ENCODE results near the gene DACH1. TPM values are rescaled to one million over a fixed set of nuclear protein-coding genes. Genes with fewer than 3 reads are reported as not detected.

The DACH1 gene
- total RNA-seq, 1 donor from 2014 or later: 1.6 TPM

- no peaks in the 10 kb centered on the region for H3K9me3 Mint-ChIP-seq (ENCODE audit: unreplicated experiment)
- H4K20me1 ChIP-seq (ENCODE audit: insufficient read depth, low read length): no peaks in the 10 kb centered on the region
These were observed 165.3 kb downstream of the DACH1 start for GRCh38 chr13:71701741-71702140.

GRCh38 chr13:71699342-71699741 lies 167.7 kb downstream of the DACH1 start:
- Histone ChIP-seq H3K4me2 (ENCODE audit: low read length) (no peak overlapping the region), H3K36me3 (ENCODE audit: insufficient read depth, low read length) (no peaks in the 10 kb centered on the region), H3K9ac (ENCODE audit: low read length) (no peak overlapping the region), H3K79me2 (ENCODE audit: insufficient read depth, low read length) (no peaks in the 10 kb centered on the region), H4K20me1 (ENCODE audit: insufficient read depth, low read length) (no peaks in the 10 kb centered on the region), H2AFZ (ENCODE audit: low read depth, low read length) (no peak overlapping the region), H3K4me1 (ENCODE audit: insufficient read depth, low read length) (no peaks in the 10 kb centered on the region), H3K4me3 (ENCODE audit: insufficient read depth, low read depth, low read length) (no peak overlapping the region), H3K9me3 (ENCODE audit: insufficient read depth, low read depth, low read length) (no peaks in the 10 kb centered on the region), H3K27me3 (ENCODE audit: insufficient read depth, low read length) (no peaks in the 10 kb centered on the region), H3K27ac (ENCODE audit: low read depth, low read length) (no peak overlapping the region)
- Mint-ChIP-seq H3K4me3 (ENCODE audit: unreplicated experiment) (no peak overlapping the region), H3K27me3 (ENCODE audit: low read depth, unreplicated experiment) (no peaks in the 10 kb centered on the region), H3K4me1 (ENCODE audit: low read depth, unreplicated experiment) (peaks cover 4% of the 10 kb centered on the region), H3K9me3 (ENCODE audit: unreplicated experiment) (no peaks in the 10 kb centered on the region), H3K36me3 (ENCODE audit: low read depth, unreplicated experiment) (no peaks in the 10 kb centered on the region), H3K27ac (ENCODE audit: unreplicated experiment) (no peak overlapping the region)
- DNase-seq (ENCODE audit: low read depth) (no peak), FAIRE-seq (no peak)
- TF ChIP-seq CTCF (IDR thresholded peaks at IDR 0.05; ENCODE audit: insufficient read depth, low read depth, low read length) (no peak), EZH2 (IDR thresholded peaks at IDR 0.05; ENCODE audit: insufficient read depth, low read length) (no peak)

More at GRCh38 chr13:71701741-71702140, 165.3 kb downstream of the DACH1 start:
- TF ChIP-seq EZH2 (IDR thresholded peaks at IDR 0.05; ENCODE audit: insufficient read depth, low read length): no peak
- TF ChIP-seq CTCF (IDR thresholded peaks at IDR 0.05; ENCODE audit: insufficient read depth, low read depth, low read length): no peak
- no peak overlapping the region for H3K4me3 Mint-ChIP-seq (ENCODE audit: unreplicated experiment)
- H3K4me1 Mint-ChIP-seq (ENCODE audit: low read depth, unreplicated experiment): no peaks in the 10 kb centered on the region
- Histone ChIP-seq H3K27ac (ENCODE audit: low read depth, low read length) (no peak overlapping the region), H3K27me3 (ENCODE audit: insufficient read depth, low read length) (no peaks in the 10 kb centered on the region), H3K4me1 (ENCODE audit: insufficient read depth, low read length) (no peaks in the 10 kb centered on the region), H3K4me2 (ENCODE audit: low read length) (no peak overlapping the region), H3K79me2 (ENCODE audit: insufficient read depth, low read length) (no peaks in the 10 kb centered on the region), H3K9me3 (ENCODE audit: insufficient read depth, low read depth, low read length) (no peaks in the 10 kb centered on the region), H3K9ac (ENCODE audit: low read length) (no peak overlapping the region), H3K36me3 (ENCODE audit: insufficient read depth, low read length) (no peaks in the 10 kb centered on the region), H2AFZ (ENCODE audit: low read depth, low read length) (no peak overlapping the region), H3K4me3 (ENCODE audit: insufficient read depth, low read depth, low read length) (no peak overlapping the region)
- no peaks in the 10 kb centered on the region for H3K36me3 Mint-ChIP-seq (ENCODE audit: low read depth, unreplicated experiment)
- DNase-seq (ENCODE audit: low read depth) (no peak), FAIRE-seq (no peak)
- H3K27me3 Mint-ChIP-seq (ENCODE audit: low read depth, unreplicated experiment): no peaks in the 10 kb centered on the region
- no peak overlapping the region for H3K27ac Mint-ChIP-seq (ENCODE audit: unreplicated experiment)

- no peak overlapping the region for H3K4me2 ChIP-seq (ENCODE audit: low read length)
- H3K9ac ChIP-seq (ENCODE audit: low read length): no peak overlapping the region
- no peaks in the 10 kb centered on the region for H3K9me3 ChIP-seq (ENCODE audit: insufficient read depth, low read depth, low read length)
- no peaks in the 10 kb centered on the region for H3K79me2 ChIP-seq (ENCODE audit: insufficient read depth, low read length)
- H3K36me3 ChIP-seq (ENCODE audit: insufficient read depth, low read length): no peaks in the 10 kb centered on the region
- Mint-ChIP-seq H3K27ac (ENCODE audit: unreplicated experiment) (no peak overlapping the region), H3K4me1 (ENCODE audit: low read depth, unreplicated experiment) (peaks cover 4% of the 10 kb centered on the region), H3K36me3 (ENCODE audit: low read depth, unreplicated experiment) (no peaks in the 10 kb centered on the region), H3K27me3 (ENCODE audit: low read depth, unreplicated experiment) (no peaks in the 10 kb centered on the region), H3K4me3 (ENCODE audit: unreplicated experiment) (no peak overlapping the region), H3K9me3 (ENCODE audit: unreplicated experiment) (no peaks in the 10 kb centered on the region)
- H3K27ac ChIP-seq (ENCODE audit: low read depth, low read length): no peak overlapping the region
- H2AFZ ChIP-seq (ENCODE audit: low read depth, low read length): no peak overlapping the region
- no peaks in the 10 kb centered on the region for H3K27me3 ChIP-seq (ENCODE audit: insufficient read depth, low read length)
- TF ChIP-seq EZH2 (IDR thresholded peaks at IDR 0.05; ENCODE audit: insufficient read depth, low read length) (no peak), CTCF (IDR thresholded peaks at IDR 0.05; ENCODE audit: insufficient read depth, low read depth, low read length) (no peak)
- FAIRE-seq (no peak), DNase-seq (ENCODE audit: low read depth) (no peak)
- no peak overlapping the region for H3K4me3 ChIP-seq (ENCODE audit: insufficient read depth, low read depth, low read length)
- H4K20me1 ChIP-seq (ENCODE audit: insufficient read depth, low read length): no peaks in the 10 kb centered on the region
- no peaks in the 10 kb centered on the region for H3K4me1 ChIP-seq (ENCODE audit: insufficient read depth, low read length)
These were observed 171.3 kb downstream of the DACH1 start for GRCh38 chr13:71695662-71696061.
